Mammary epithelial cell (primary cell): ENCODE measurements around the gene AP1S3.

Source experiments
- EZH2 ChIP-seq: IDR thresholded peaks from 2 replicates; pipeline ENCODE4 v1.6.1; 2012; ENCODE audit warnings: low read length, inconsistent platforms, borderline replicate concordance
- TF ChIP-seq, protein P1 (sequence below), 2 donors: IDR thresholded peaks in 1 of 2; conservative IDR thresholded peaks in 1 of 2; 2 replicates each; pipeline ENCODE4 v1.5.1; 2011 to 2012; ENCODE audit warnings: inconsistent platforms in 2 of 2, low read length in 2 of 2, mild to moderate bottlenecking in 2 of 2, control low read depth in 1 of 2, low read depth in 1 of 2; ENCODE audit not compliant: insufficient read depth in 1 of 2; ENCODE audit errors: extremely low read depth in 1 of 2

DNA sequence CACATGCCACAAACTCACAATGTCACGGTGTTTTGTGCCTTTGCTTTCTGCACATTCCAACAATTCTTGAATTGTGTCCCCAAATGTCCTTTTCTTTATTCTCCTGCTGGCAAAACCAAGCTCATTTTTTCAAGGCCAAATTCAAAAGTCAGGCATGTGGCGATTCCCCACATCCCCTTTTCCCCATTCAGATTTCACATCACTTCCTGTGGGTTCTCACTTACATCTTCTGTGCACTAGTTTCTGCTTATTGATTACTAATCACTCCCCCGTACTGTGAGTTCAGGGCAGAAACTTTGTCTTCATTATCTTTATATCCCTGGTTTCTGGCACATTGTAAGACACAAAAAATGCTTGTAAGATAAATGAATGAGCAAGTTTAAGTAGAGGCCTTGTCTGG is 69.2 kb downstream of the AP1S3 start:
- TF ChIP-seq, protein P1, sequence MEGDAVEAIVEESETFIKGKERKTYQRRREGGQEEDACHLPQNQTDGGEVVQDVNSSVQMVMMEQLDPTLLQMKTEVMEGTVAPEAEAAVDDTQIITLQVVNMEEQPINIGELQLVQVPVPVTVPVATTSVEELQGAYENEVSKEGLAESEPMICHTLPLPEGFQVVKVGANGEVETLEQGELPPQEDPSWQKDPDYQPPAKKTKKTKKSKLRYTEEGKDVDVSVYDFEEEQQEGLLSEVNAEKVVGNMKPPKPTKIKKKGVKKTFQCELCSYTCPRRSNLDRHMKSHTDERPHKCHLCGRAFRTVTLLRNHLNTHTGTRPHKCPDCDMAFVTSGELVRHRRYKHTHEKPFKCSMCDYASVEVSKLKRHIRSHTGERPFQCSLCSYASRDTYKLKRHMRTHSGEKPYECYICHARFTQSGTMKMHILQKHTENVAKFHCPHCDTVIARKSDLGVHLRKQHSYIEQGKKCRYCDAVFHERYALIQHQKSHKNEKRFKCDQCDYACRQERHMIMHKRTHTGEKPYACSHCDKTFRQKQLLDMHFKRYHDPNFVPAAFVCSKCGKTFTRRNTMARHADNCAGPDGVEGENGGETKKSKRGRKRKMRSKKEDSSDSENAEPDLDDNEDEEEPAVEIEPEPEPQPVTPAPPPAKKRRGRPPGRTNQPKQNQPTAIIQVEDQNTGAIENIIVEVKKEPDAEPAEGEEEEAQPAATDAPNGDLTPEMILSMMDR (conservative IDR thresholded peaks at IDR 0.05 in 1 of 2, IDR thresholded peaks at IDR 0.05 in 1 of 2; ENCODE audit: extremely low read depth in 1 of 2, insufficient read depth in 1 of 2, low read depth in 1 of 2, low read length in 2 of 2), result no peak
- TF ChIP-seq EZH2, result no peak
